Daoy (cell line): ENCODE measurements around the gene FBXO40. TPM values are rescaled to one million over a fixed set of nuclear protein-coding genes. Genes with fewer than 3 reads are reported as not detected.

ENCODE experiments used
- DNase-seq: peaks from one replicate; pipeline ENCODE4 v3.0.0-alpha.2; 2015; ENCODE audit warnings: low read depth
- total RNA-seq: library from RNA; depleted of rRNA; stranded (reverse); fragments of >200 nt; shearing (Covaris generic); gene quantifications from 2 replicates; pipeline ENCODE4 v1.2.3, GENCODE V29; 2014

The FBXO40 gene
- total RNA-seq, 1 experiment from 2014 or later = not detected

DNA sequence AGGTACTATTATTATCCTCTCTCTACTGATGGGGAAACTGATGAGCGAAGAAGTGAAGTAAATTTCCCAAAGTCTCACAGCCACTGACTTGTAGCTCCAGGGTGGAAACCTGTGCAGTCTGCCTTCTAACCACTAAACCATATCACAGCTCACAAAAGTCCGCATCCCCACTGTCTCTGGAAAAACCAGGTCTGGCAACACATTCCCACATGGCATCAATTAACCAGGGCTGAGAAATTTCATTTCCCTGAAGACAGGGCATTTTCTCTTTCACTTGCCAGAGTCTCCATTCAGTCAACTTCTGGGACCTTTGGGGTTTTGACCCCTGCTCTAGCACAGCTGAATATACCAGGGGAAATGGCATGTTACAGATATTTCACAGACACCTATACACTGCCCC, 26.5 kb downstream of the FBXO40 start:
- DNase-seq = no peak

- no peak for DNase-seq
Measured at GRCh38 chr3:121621491-121621890, 28.3 kb downstream of the FBXO40 start.

GRCh38 chr3:121624147-121624899, 31.1 kb downstream of the FBXO40 start:
- DNase-seq = no peak

- DNase-seq = no peak
Measured at GRCh38 chr3:121626495-121626894, 33.3 kb downstream of the FBXO40 start.

- DNase-seq = no peak
Measured at GRCh38 chr3:121627211-121627610, 34.0 kb downstream of the FBXO40 start.

GRCh38 chr3:121627622-121628021, 34.4 kb downstream of the FBXO40 start:
- DNase-seq = no peak

DNA sequence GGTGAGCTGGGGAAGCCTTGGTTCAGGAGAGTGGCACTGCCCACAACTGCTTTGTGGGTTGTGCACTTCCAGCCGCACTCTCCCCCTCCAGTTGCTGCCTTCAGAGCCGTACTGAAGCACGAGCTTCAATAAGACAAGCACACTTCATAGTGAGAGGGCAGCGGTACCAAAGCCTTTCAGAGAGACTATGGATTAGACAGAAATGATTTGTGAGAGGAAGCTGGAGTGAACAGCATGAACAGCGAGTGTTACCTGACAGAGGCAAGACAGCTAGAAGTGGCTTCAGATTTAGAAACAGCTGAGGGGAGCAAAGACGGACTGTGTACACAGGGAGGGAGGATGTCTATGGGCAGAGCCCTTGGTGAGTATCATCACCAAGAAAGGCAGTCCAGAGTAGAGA, 36.4 kb downstream of the FBXO40 start:
- no peak for DNase-seq

DNA sequence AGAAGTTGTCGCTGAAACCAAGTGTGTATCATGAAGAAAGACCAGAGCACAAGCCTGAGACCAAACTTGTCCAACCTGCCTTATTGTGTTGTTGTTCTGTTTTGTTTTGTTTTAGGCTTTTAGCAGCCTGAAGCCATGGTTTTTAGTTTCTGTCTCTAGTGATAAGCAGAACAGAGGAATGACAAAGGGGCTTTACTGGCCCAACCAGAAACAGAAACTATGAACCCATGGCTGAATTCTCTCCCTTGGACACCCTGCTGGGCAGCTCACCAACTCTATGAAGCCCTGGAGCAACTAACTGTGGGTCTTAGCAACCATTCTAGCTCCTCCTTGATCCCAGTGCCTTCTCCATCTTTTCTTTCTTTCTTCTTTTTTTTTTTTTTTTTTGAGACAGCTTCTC, 37.2 kb downstream of the FBXO40 start:
- no peak for DNase-seq

DNA sequence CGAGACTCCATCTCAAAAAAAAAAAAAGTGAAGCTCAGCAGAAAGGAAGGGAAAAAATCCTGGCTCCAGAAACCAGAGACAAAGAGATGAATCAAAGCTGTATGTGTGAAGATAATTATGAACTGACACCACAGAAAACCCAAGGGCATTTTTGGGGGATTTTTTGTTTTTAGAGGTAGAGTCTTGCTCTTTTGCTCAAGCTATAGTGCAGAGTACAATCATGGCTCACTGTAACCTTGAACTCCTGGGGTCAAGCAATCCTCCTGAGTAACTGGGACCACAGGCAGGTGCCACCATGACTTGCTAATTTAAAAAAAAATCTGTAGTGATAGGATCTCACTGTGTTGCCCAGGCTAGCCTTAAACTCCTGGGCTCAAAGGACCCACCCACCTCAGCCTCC, 44.7 kb downstream of the FBXO40 start:
- no peak for DNase-seq

GRCh38 chr3:121641127-121641526, 47.9 kb downstream of the FBXO40 start:
- DNase-seq = no peak

- DNase-seq = no peak
Measured at GRCh38 chr3:121642601-121643314, 49.6 kb downstream of the FBXO40 start.

GRCh38 chr3:121645054-121645453, 51.9 kb downstream of the FBXO40 start:
- no peak for DNase-seq

DNA sequence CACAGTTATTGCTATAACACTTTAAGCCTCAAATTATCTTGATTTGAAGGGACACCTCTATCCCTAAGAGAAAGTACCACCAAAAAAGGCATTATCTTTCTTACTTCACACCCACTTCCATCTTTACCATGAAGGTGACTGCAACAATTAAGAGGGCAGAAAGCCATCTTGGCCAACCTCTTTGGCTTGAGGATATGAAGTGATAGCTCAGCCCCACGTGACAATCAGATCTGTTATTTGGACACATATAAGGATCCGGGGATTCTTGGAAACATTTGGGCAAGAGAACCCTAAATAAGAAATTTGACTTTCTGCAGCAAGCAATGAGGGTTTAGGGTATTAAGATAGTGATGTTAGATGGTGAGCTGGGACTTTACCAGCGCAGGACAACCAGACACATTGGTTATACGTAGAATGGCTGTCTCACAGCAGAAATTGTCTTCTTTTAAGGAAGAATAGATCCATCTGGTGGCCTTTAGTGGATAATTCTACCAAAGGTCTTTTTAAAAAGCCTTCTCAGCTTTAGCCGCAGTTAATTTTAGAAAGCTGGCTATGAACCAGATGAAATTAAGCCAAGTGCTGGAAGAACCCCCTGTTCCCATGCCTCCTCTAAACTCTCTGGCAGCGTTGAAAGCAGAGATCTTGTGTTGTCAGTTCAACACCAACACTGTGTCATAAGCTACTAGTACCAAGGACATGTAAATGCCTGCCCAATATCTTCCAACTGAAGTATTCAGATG, 55.2 kb downstream of the FBXO40 start:
- no peak for DNase-seq

DNA sequence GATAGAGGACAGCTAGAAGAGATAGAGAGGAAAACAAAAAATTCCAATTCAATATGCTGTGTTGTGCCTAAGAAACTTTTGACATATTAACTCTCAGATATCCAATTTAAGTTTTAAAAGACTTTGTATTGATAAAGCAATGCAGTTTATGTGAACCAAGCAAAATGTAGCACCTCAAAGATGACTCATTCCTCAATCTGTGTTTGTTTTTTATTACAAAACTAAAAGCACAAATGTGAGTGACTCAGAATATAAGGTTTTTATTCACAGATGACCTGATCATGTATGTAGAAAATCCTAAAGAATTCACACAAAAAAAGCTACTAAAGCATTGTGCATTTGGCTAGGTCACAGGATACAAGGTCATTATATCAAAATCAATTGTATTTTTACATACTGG, 56.5 kb downstream of the FBXO40 start:
- no peak for DNase-seq

DNA sequence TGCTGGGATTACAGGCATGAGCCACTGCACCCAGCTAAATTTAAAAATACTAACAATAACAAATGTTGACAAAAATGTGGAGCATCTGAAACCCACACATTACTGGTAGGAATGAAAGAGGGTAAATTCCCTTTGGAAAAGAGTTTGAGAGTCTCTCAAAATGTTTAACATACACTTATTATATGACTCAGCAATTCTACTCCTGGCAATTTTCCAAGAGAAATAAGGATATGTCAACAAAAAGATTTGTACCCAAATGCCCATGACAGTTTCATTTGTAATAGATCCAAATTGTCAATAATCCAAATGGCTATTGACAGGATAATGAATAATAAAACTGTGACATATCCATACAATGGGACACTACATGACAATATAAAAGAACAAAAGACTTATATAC, 58.5 kb downstream of the FBXO40 start:
- DNase-seq = no peak

DNA sequence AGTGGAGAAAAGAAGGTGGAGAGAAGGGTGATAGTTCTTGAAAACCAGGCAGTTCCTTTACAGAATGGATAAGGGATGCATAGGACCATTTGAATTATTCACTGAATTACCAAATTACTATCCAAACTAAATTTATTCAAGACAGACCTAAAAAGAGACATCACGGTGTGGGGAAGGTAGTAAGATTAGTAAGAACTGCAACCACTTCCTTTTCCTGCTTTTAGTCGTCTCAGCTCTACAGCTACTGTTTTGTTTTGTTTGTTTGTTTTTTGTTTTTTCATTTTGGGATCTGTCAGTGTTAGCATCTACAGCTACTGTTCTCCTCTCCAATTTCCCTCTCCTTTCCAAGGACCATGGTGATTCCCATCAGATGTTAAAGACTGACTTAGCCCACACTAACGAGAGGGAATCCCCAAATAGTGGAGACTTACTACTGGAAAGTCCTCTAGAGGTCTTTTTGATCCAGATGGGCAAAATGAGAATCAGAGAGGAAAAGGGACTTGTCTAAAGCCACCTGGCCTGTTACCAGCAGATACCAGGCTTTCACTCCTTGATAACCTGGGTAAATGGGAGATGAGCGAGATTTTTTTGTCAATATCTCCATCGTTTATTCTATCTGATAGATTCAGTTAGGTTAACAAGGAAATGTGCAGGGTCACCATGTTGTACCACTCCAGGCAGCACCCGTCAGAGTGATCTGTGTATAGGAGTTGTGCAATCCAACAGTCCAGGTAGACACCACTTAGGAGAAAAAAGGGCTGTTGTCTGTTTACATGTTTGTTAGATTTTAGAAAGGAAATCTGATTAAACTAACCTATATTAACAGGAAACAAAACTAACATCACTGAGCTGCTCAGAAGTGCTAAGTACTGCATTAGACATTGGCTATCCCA, 61.6 kb downstream of the FBXO40 start:
- no peak for DNase-seq

GRCh38 chr3:121658716-121659435, 65.7 kb downstream of the FBXO40 start:
- no peak for DNase-seq

GRCh38 chr3:121659586-121659985, 66.4 kb downstream of the FBXO40 start:
- no peak for DNase-seq

GRCh38 chr3:121660356-121661171, 67.4 kb downstream of the FBXO40 start, which contains the start of gene HCLS1:
Gene HCLS1, minus strand, starts transcription at chr3:121660903. Its CDS starts 2,556 bp downstream, at chr3:121658347.
- DNase-seq = no peak

GRCh38 chr3:121661376-121661775, 68.2 kb downstream of the FBXO40 start:
- DNase-seq = no peak
